Vagina (tissue), 2 donors: ENCODE data around the gene KNDC1. TPM values are rescaled to one million over a fixed set of nuclear protein-coding genes. Genes with fewer than 3 reads are reported as not detected.

Source experiments
- DNase-seq, 2 donors: peaks; one replicate each; pipeline ENCODE4 v3.0.0-alpha.2; 2017; ENCODE audit errors: extremely low spot score in 2 of 2
- H3K27ac ChIP-seq: fragments of 200-600 bp; sonication (generic); one replicate; pipeline ENCODE4 v1.5.1; 2019
- H3K27me3 ChIP-seq: fragments of 200-600 bp; sonication (generic); one replicate; pipeline ENCODE4 v1.5.1; 2019
- H3K36me3 ChIP-seq, 2 donors: fragments of 200-600 bp; sonication (generic); one replicate each; pipeline ENCODE4 v1.5.1; 2017 to 2019
- H3K4me1 ChIP-seq: fragments of 200-600 bp; sonication (generic); one replicate; pipeline ENCODE4 v1.5.1; 2019
- H3K4me3 ChIP-seq, 2 donors: fragments of 200-600 bp; sonication (generic); 1 replicate in 1 of 2; 2 replicates in 1 of 2; pipeline ENCODE4 v1.5.1; 2016 to 2019
- H3K9me3 ChIP-seq: fragments of 200-600 bp; sonication (generic); one replicate; pipeline ENCODE4 v1.5.1; 2019
- CTCF ChIP-seq, 3 experiments: fragments of 450-650 bp in 2 of 3; fragments of 200-600 bp in 1 of 3; sonication (generic) in 1 of 3; IDR thresholded peaks; one replicate each; pipeline ENCODE4 v1.5.1; 2017 to 2019; ENCODE audit warnings: antibody characterized with exemption in 3 of 3, mild to moderate bottlenecking in 2 of 3, moderate library complexity in 2 of 3
- POLR2A ChIP-seq, 2 donors: fragments of 450-650 bp; IDR thresholded peaks; one replicate each; pipeline ENCODE4 v1.6.1; 2017; ENCODE audit warnings: antibody characterized with exemption in 2 of 2, mild to moderate bottlenecking in 2 of 2, moderate library complexity in 2 of 2
- POLR2AphosphoS5 ChIP-seq, 2 donors: sonication (generic); formaldehyde crosslinking; IDR thresholded peaks; one replicate each; pipeline ENCODE4 v1.9.0; 2017; ENCODE audit warnings: antibody characterized with exemption in 2 of 2, mild to moderate bottlenecking in 2 of 2, low read depth in 1 of 2; ENCODE audit not compliant: insufficient read depth in 1 of 2
- intact Hi-C: fragments of 100-400 bp; cut with DNase I; formaldehyde crosslinking; loops from one replicate; pipeline ENCODE4 v1.15.1; 2023
- total RNA-seq: library from RNA; depleted of rRNA; stranded (reverse); fragments of >200 nt; gene quantifications from one replicate; pipeline ENCODE4 v1.2.3, GENCODE V29; 2016

Gene KNDC1
- total RNA-seq, 1 donor from 2014 or later, result 3.4 TPM

- Histone ChIP-seq H3K27ac (peak overlapping the region; percentile 46), H3K27me3 (no peaks in the 10 kb centered on the region), H3K4me3 (no peak overlapping the region), H3K9me3 (no peaks in the 10 kb centered on the region), H3K4me1 (peaks cover 53% of the 10 kb centered on the region), H3K36me3 (no peaks in the 10 kb centered on the region)
- intact Hi-C loops, result no loop called here
- peak in 1 of 2 donors; percentile 94 for DNase-seq
- peak; percentile 76 to 77 for TF ChIP-seq POLR2AphosphoS5 (IDR thresholded peaks at IDR 0.05; ENCODE audit: insufficient read depth in 1 of 2, low read depth in 1 of 2)
- no peak for TF ChIP-seq POLR2A (IDR thresholded peaks at IDR 0.05)
Observed at GRCh38 chr10:133258818-133259601, 99.0 kb downstream of the KNDC1 start.

GRCh38 chr10:133259602-133259989 is 99.6 kb downstream of the KNDC1 start:
- H3K27me3 ChIP-seq, result no peaks in the 10 kb centered on the region
- intact Hi-C loops, result no loop called here
- no peak for TF ChIP-seq CTCF (IDR thresholded peaks at IDR 0.05)
- no peak for TF ChIP-seq POLR2A (IDR thresholded peaks at IDR 0.05)
- peak in 1 of 2 donors; percentile 8 for TF ChIP-seq POLR2AphosphoS5 (IDR thresholded peaks at IDR 0.05; ENCODE audit: insufficient read depth in 1 of 2, low read depth in 1 of 2)
- peaks cover 53% of the 10 kb centered on the region for H3K4me1 ChIP-seq
- no peaks in the 10 kb centered on the region for H3K9me3 ChIP-seq
- no peak for DNase-seq
- H3K27ac ChIP-seq, result peak overlapping the region; percentile 46
- H3K36me3 ChIP-seq, result no peaks in the 10 kb centered on the region
- no peak overlapping the region for H3K4me3 ChIP-seq

- intact Hi-C loops, result no loop called here
- Histone ChIP-seq H3K9me3 (no peaks in the 10 kb centered on the region), H3K27me3 (no peaks in the 10 kb centered on the region), H3K27ac (peak overlapping the region; percentile 91), H3K36me3 (no peaks in the 10 kb centered on the region), H3K4me3 (peak overlapping the region; percentile 71 to 93), H3K4me1 (peaks cover 53% of the 10 kb centered on the region)
- no peak for DNase-seq
- TF ChIP-seq CTCF (IDR thresholded peaks at IDR 0.05) (no peak), POLR2A (IDR thresholded peaks at IDR 0.05) (no peak), POLR2AphosphoS5 (IDR thresholded peaks at IDR 0.05; ENCODE audit: insufficient read depth in 1 of 2, low read depth in 1 of 2) (peak in 1 of 2 donors; percentile 23)
Observed at GRCh38 chr10:133260895-133261725, 101.1 kb downstream of the KNDC1 start.

- Histone ChIP-seq H3K4me3 (peak overlapping the region; percentile 71 to 93), H3K36me3 (no peaks in the 10 kb centered on the region), H3K27ac (peak overlapping the region; percentile 91), H3K27me3 (no peaks in the 10 kb centered on the region), H3K9me3 (no peaks in the 10 kb centered on the region), H3K4me1 (peaks cover 53% of the 10 kb centered on the region)
- TF ChIP-seq POLR2A (IDR thresholded peaks at IDR 0.05) (peak in 1 of 2 donors; percentile 28), POLR2AphosphoS5 (IDR thresholded peaks at IDR 0.05; ENCODE audit: insufficient read depth in 1 of 2, low read depth in 1 of 2) (no peak), CTCF (IDR thresholded peaks at IDR 0.05) (no peak)
- no peak for DNase-seq
- intact Hi-C loops, result no loop called here
Observed at GRCh38 chr10:133261726-133262325, 101.8 kb downstream of the KNDC1 start.

- H3K27ac ChIP-seq, result no peak overlapping the region
- H3K4me1 ChIP-seq, result peaks cover 48% of the 10 kb centered on the region
- TF ChIP-seq POLR2AphosphoS5 (IDR thresholded peaks at IDR 0.05; ENCODE audit: insufficient read depth in 1 of 2, low read depth in 1 of 2) (peak in 1 of 2 donors; percentile 16), CTCF (IDR thresholded peaks at IDR 0.05) (no peak)
- no peak for DNase-seq
- no peaks in the 10 kb centered on the region for H3K36me3 ChIP-seq
- H3K27me3 ChIP-seq, result no peaks in the 10 kb centered on the region
- H3K4me3 ChIP-seq, result peak overlapping the region in 1 of 2 donors; percentile 71
- intact Hi-C loops, result no loop called here
- H3K9me3 ChIP-seq, result no peaks in the 10 kb centered on the region
Observed at GRCh38 chr10:133262696-133263095, 102.7 kb downstream of the KNDC1 start.
